Measurements from ENCODE around the gene BTRC. TPM values are rescaled to one million over a fixed set of nuclear protein-coding genes. Genes with fewer than 3 reads are reported as not detected.

The BTRC gene
- total and polyA plus RNA-seq, 12 donors, result 9.5 to 49.9 (median 34.2) TPM

DNA sequence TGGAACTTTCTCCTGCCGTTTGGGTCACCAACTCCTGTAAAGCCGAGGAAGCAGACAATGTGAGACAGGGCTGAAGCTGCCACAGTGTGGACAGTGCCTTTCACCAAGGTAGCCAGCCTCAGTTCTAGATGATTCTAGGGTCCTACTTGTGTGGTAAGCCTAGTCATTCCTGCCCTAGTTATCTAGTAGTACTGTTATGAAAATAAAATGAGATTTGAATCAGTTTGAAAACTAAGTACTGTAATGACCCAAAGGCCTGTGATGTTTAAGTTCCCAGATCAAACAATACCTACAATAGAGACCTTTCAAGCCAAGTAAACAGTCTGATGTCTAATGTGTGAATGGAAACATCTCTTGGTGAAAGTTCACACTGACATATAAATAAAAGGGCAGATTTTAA is 197.0 kb downstream of the BTRC start:
- no peak for ATAC-seq
- peaks cover 0 to 58% (median 23%) of the 10 kb centered on the region in 9 donors for H3K36me3 ChIP-seq
- no peaks in the 10 kb centered on the region for H3K27me3 ChIP-seq
- TF ChIP-seq, protein P1, sequence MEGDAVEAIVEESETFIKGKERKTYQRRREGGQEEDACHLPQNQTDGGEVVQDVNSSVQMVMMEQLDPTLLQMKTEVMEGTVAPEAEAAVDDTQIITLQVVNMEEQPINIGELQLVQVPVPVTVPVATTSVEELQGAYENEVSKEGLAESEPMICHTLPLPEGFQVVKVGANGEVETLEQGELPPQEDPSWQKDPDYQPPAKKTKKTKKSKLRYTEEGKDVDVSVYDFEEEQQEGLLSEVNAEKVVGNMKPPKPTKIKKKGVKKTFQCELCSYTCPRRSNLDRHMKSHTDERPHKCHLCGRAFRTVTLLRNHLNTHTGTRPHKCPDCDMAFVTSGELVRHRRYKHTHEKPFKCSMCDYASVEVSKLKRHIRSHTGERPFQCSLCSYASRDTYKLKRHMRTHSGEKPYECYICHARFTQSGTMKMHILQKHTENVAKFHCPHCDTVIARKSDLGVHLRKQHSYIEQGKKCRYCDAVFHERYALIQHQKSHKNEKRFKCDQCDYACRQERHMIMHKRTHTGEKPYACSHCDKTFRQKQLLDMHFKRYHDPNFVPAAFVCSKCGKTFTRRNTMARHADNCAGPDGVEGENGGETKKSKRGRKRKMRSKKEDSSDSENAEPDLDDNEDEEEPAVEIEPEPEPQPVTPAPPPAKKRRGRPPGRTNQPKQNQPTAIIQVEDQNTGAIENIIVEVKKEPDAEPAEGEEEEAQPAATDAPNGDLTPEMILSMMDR (IDR thresholded peaks at IDR 0.05), result no peak
- no peak overlapping the region for H3K4me3 ChIP-seq
- no peak for DNase-seq
- H3K9me3 ChIP-seq, result no peaks in the 10 kb centered on the region
- intact Hi-C loops (cut with DNase I), result no loop called here
- H3K4me1 ChIP-seq, result peaks cover 0 to 16% (median 8%) of the 10 kb centered on the region in 9 donors
- 93 to 94% methylated on average over 2 of the region's 2 CpGs for WGBS, 2 donors
- H3K27ac ChIP-seq, result peak overlapping the region in 2 of 10 donors; percentile 60 to 61

DNA sequence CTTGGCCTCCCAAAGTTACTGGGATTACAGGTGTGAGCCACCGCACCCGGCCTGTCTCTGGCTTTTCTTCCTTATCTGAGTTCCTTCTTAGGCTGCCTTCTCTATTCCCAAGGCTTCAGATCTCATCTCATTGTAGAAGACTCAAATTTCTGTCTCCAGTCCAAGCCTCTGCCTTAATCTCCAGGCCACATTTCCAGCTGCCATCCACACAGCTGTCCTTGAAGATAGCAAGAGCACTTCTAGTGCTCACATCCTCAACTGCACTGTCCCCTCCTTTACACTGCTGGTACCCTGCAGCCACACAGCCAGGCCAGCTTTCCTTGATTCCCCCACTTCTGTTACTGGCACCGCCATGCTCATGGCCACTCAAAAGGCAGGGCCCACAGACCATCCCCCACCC is 198.5 kb downstream of the BTRC start:
- peaks cover 0 to 16% (median 6%) of the 10 kb centered on the region in 9 donors for H3K4me1 ChIP-seq
- no peaks in the 10 kb centered on the region for H3K9me3 ChIP-seq
- peaks cover 0 to 62% (median 23%) of the 10 kb centered on the region in 9 donors for H3K36me3 ChIP-seq
- WGBS, 2 donors, result 99% methylated on average over 3 of the region's 3 CpGs
- no peak for ATAC-seq
- no peaks in the 10 kb centered on the region for H3K27me3 ChIP-seq
- TF ChIP-seq, protein P1 (IDR thresholded peaks at IDR 0.05), result no peak
- H3K27ac ChIP-seq, result no peak overlapping the region
- intact Hi-C loops (cut with DNase I), result no loop called here
- H3K4me3 ChIP-seq, result no peak overlapping the region
- no peak for DNase-seq

DNA sequence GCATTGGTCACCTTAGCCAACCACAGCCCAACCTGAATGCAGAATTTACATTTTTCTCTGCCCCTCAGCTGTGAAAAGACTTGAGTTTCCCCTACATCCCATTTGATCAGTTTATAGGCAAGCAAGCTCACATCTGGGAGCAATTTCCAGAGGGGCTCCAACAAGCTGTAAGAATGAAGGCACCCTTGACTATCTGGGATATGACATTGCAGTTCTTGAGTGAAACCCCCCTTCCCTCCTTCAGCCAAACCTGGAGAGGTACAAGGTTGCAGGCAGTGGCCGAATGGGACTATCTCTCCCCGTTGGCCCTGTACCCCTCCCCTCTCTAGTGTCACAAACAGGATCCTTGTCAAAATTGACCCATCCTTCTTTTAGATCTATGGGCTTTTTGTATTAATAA is 203.6 kb downstream of the BTRC start:
- DNase-seq, result no peak
- 82 to 93% methylated on average over 2 of the region's 2 CpGs for WGBS, 2 donors
- no peak for ATAC-seq
- Histone ChIP-seq H3K4me3 (no peak overlapping the region), H3K36me3 (peaks cover 0 to 39% (median 9%) of the 10 kb centered on the region in 9 donors), H3K27ac (no peak overlapping the region), H3K27me3 (no peaks in the 10 kb centered on the region), H3K9me3 (no peaks in the 10 kb centered on the region), H3K4me1 (no peaks in the 10 kb centered on the region)
- intact Hi-C loops (cut with DNase I), result no loop called here
- TF ChIP-seq, protein P1 (IDR thresholded peaks at IDR 0.05), result no peak

DNA sequence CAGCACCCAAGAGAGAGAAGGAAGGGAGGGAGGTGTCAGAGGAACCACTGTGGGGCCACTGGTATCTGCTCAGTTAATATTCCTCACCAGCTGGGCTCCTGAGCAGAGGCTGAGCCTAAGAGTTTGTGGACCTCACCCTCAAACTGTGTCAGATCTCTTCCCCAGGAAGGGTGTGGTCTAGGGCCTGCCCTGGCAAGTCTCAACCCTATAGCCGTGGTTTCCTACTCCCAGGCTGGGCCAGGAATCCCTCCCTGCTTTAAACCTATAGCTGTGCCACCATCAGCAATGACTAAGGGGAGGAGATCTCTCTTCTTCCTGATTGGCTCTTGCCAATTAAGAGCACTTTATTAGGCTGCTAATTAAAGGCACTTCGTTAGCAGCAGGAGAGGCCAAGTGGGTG is 204.2 kb downstream of the BTRC start:
- intact Hi-C loops (cut with DNase I), result no loop called here
- no peak overlapping the region for H3K4me3 ChIP-seq
- TF ChIP-seq, protein P1 (IDR thresholded peaks at IDR 0.05), result no peak
- H3K27ac ChIP-seq, result no peak overlapping the region
- H3K27me3 ChIP-seq, result peaks cover 0 to 6% (median 0%) of the 10 kb centered on the region in 7 donors
- H3K9me3 ChIP-seq, result no peaks in the 10 kb centered on the region
- ATAC-seq (peak in 2 of 8 donors; percentile 15 to 17), DNase-seq (no peak)
- H3K36me3 ChIP-seq, result peaks cover 0 to 32% (median 6%) of the 10 kb centered on the region in 9 donors
- no peaks in the 10 kb centered on the region for H3K4me1 ChIP-seq
- WGBS, 2 donors, result 61% methylated on average over 2 of the region's 2 CpGs
